ENCODE results near the gene TENM4.

Gene TENM4

DNA sequence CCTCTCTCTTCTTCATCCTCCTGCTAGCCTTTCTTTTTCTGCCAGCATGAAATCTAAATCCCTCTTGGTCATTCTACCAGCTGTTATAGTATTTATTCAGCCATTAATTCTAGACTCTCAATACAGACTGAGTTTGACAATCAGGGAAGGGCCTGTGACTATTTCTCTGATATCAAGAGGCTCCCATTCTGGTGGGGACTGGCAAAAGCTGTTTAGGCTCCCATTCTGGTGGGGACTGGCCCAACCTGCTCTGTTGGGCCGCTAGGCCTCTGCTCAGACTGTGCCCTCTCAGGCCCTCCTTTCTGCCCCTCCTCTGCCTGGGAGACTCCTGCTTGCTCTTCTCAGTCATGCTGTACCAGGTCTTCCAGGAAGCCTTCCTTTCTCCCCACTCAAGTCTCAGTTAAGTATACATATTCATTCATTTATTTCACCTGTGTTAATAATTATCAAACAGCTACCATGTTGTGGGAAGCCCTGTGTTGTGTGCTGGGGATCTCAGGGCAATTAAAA is 542.5 kb downstream of the TENM4 start:
- TF ChIP-seq PPARA (CRISPR knock-in tag; IDR thresholded peaks at IDR 0.05; ENCODE audit: borderline replicate concordance) (no peak), RARB (CRISPR knock-in tag; IDR thresholded peaks at IDR 0.05) (no peak), OSR1 (CRISPR knock-in tag; IDR thresholded peaks at IDR 0.05) (no peak), BACH2 (CRISPR knock-in tag; IDR thresholded peaks at IDR 0.05; ENCODE audit: borderline replicate concordance) (no peak), ZC3H10 (CRISPR knock-in tag; IDR thresholded peaks at IDR 0.05) (no peak), TOX (CRISPR knock-in tag; IDR thresholded peaks at IDR 0.05; ENCODE audit: borderline replicate concordance) (no peak)
- TF ChIP-seq, protein P1, sequence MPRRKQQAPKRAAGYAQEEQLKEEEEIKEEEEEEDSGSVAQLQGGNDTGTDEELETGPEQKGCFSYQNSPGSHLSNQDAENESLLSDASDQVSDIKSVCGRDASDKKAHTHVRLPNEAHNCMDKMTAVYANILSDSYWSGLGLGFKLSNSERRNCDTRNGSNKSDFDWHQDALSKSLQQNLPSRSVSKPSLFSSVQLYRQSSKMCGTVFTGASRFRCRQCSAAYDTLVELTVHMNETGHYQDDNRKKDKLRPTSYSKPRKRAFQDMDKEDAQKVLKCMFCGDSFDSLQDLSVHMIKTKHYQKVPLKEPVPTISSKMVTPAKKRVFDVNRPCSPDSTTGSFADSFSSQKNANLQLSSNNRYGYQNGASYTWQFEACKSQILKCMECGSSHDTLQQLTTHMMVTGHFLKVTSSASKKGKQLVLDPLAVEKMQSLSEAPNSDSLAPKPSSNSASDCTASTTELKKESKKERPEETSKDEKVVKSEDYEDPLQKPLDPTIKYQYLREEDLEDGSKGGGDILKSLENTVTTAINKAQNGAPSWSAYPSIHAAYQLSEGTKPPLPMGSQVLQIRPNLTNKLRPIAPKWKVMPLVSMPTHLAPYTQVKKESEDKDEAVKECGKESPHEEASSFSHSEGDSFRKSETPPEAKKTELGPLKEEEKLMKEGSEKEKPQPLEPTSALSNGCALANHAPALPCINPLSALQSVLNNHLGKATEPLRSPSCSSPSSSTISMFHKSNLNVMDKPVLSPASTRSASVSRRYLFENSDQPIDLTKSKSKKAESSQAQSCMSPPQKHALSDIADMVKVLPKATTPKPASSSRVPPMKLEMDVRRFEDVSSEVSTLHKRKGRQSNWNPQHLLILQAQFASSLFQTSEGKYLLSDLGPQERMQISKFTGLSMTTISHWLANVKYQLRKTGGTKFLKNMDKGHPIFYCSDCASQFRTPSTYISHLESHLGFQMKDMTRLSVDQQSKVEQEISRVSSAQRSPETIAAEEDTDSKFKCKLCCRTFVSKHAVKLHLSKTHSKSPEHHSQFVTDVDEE (CRISPR knock-in tag; IDR thresholded peaks at IDR 0.05): no peak
- no peak for ATAC-seq

DNA sequence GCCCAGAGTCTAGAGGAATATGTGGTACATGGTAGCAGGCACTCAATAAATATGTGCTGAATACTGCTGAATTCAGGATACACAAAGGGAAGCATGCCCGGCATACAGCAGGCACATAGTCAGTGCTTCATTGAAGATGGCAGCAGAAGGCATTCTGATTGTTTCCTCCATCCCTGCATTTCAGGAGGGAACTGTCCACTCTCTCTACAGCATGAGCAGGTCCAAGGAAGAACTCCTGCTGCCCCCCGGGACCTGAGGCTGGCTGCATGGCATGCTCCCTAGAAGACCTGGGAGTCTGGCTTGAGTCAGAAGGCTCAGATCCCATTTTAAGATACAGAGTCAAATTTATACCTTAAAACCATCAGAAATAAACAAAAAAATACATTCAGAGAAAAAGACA is 546.8 kb downstream of the TENM4 start:
- no peak for TF ChIP-seq RARB (CRISPR knock-in tag; IDR thresholded peaks at IDR 0.05)
- TF ChIP-seq BACH2 (CRISPR knock-in tag; IDR thresholded peaks at IDR 0.05; ENCODE audit: borderline replicate concordance): no peak
- TF ChIP-seq, protein P2, sequence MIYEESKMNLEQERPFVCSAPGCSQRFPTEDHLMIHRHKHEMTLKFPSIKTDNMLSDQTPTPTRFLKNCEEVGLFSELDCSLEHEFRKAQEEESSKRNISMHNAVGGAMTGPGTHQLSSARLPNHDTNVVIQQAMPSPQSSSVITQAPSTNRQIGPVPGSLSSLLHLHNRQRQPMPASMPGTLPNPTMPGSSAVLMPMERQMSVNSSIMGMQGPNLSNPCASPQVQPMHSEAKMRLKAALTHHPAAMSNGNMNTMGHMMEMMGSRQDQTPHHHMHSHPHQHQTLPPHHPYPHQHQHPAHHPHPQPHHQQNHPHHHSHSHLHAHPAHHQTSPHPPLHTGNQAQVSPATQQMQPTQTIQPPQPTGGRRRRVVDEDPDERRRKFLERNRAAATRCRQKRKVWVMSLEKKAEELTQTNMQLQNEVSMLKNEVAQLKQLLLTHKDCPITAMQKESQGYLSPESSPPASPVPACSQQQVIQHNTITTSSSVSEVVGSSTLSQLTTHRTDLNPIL (CRISPR knock-in tag; IDR thresholded peaks at IDR 0.05; ENCODE audit: low read depth): no peak
- no peak for TF ChIP-seq PPARA (CRISPR knock-in tag; IDR thresholded peaks at IDR 0.05; ENCODE audit: borderline replicate concordance)
- no peak for TF ChIP-seq TOX (CRISPR knock-in tag; IDR thresholded peaks at IDR 0.05; ENCODE audit: borderline replicate concordance)
- TF ChIP-seq PATZ1 (CRISPR knock-in tag; IDR thresholded peaks at IDR 0.05; ENCODE audit: borderline replicate concordance): no peak
- no peak for TF ChIP-seq OSR1 (CRISPR knock-in tag; IDR thresholded peaks at IDR 0.05)
- TF ChIP-seq ARNTL (CRISPR knock-in tag; IDR thresholded peaks at IDR 0.05; ENCODE audit: borderline replicate concordance, low read depth): no peak
- TF ChIP-seq, protein P3, sequence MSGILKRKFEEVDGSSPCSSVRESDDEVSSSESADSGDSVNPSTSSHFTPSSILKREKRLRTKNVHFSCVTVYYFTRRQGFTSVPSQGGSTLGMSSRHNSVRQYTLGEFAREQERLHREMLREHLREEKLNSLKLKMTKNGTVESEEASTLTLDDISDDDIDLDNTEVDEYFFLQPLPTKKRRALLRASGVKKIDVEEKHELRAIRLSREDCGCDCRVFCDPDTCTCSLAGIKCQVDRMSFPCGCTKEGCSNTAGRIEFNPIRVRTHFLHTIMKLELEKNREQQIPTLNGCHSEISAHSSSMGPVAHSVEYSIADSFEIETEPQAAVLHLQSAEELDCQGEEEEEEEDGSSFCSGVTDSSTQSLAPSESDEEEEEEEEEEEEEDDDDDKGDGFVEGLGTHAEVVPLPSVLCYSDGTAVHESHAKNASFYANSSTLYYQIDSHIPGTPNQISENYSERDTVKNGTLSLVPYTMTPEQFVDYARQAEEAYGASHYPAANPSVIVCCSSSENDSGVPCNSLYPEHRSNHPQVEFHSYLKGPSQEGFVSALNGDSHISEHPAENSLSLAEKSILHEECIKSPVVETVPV (CRISPR knock-in tag; IDR thresholded peaks at IDR 0.05): no peak
- TF ChIP-seq ISL1 (CRISPR knock-in tag; IDR thresholded peaks at IDR 0.05): no peak
- no peak for TF ChIP-seq CSDC2 (CRISPR knock-in tag; IDR thresholded peaks at IDR 0.05)
- ATAC-seq: no peak

GRCh38 chr11:78889698-78890097 is 551.1 kb downstream of the TENM4 start:
- ATAC-seq: no peak
- TF ChIP-seq GLIS3 (CRISPR knock-in tag; IDR thresholded peaks at IDR 0.05): no peak
- no peak for TF ChIP-seq ZNF70 (CRISPR knock-in tag; IDR thresholded peaks at IDR 0.05)

DNA sequence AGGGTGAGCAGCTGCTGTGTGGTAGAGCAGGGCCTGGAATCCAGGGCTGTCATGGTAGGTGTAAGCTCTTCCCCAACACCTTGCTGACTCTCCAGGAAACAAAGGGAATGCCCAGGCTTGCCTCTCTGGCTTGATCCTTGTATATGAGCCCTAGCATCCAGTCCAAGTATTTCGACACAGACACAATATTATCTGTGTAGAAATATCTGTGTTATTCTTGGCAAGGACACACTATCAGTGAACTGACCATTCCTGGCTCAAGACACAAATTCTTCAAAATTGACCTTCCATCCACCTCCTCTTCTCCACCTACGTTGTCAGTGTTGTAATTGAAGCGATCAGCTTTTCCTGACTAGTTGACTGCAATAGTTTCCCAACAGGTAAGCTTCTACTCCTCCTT is 554.2 kb downstream of the TENM4 start:
- TF ChIP-seq TCF4 (CRISPR knock-in tag; IDR thresholded peaks at IDR 0.05; ENCODE audit: borderline replicate concordance) (no peak), ZNF8 (CRISPR knock-in tag; IDR thresholded peaks at IDR 0.05) (no peak), ZFP3 (CRISPR knock-in tag; IDR thresholded peaks at IDR 0.05) (no peak), SNAI2 (CRISPR knock-in tag; IDR thresholded peaks at IDR 0.05) (no peak), ISL1 (CRISPR knock-in tag; IDR thresholded peaks at IDR 0.05) (no peak), GLIS3 (CRISPR knock-in tag; IDR thresholded peaks at IDR 0.05) (no peak), TOX (CRISPR knock-in tag; IDR thresholded peaks at IDR 0.05; ENCODE audit: borderline replicate concordance) (no peak), PPARA (CRISPR knock-in tag; IDR thresholded peaks at IDR 0.05; ENCODE audit: borderline replicate concordance) (no peak), ZC3H10 (CRISPR knock-in tag; IDR thresholded peaks at IDR 0.05) (no peak), PATZ1 (CRISPR knock-in tag; IDR thresholded peaks at IDR 0.05; ENCODE audit: borderline replicate concordance) (no peak), ZFP30 (CRISPR knock-in tag; IDR thresholded peaks at IDR 0.05) (no peak), ZNF565 (CRISPR knock-in tag; conservative IDR thresholded peaks at IDR 0.05; ENCODE audit: low read depth) (no peak), ESRRG (CRISPR knock-in tag; IDR thresholded peaks at IDR 0.05) (no peak), ZNF70 (CRISPR knock-in tag; IDR thresholded peaks at IDR 0.05) (no peak), RARB (CRISPR knock-in tag; IDR thresholded peaks at IDR 0.05) (no peak), OSR1 (CRISPR knock-in tag; IDR thresholded peaks at IDR 0.05) (no peak)
- TF ChIP-seq, protein P1 (CRISPR knock-in tag; IDR thresholded peaks at IDR 0.05): no peak
- no peak for ATAC-seq
